NCI-H1436 (cell line): ENCODE data around the gene PDE4B.
"Not testable (repeated sequence)": the region's sequence is repeated elsewhere in the genome, so short reads cannot be mapped to it uniquely, and the experiment has no call there.

ENCODE experiments used
- DNase-seq: peaks from one replicate; lab custom pipeline; 2025; lab: John Stamatoyannopoulos, UW

The PDE4B gene

DNA sequence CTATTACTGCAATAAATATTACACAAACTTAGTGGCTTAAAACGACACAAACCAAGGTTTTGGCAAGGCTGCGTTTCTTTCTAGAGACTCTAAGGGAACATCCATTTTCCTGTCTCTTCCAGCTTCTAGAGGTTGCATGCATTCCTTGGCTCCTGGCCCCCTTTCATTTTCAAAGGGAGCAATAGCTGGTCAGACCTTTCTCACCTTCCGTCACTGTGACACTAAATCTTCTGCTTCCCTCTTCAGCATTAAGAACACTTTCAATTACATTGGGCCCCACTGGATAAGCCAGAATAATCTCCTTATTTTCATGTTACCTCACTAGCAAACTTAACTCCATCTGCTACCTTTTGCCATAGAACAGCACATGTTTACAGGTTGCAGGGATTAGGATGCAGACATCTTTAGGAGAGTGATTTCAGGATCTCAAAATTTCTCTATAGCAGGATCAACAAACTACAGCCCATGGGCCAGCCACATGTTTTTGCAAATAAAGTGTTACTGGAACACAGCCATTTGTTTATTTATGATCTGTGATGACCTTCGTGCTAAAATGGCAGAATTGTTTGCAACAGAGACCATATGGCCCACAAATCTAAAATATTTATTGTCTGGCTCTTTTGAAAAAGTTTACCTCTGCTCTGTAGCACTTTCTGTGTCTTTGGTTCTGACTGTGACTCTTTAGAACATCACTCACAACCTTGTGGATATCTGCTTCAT lies 519.7 kb downstream of the PDE4B start:
- DNase-seq, result no peak

DNA sequence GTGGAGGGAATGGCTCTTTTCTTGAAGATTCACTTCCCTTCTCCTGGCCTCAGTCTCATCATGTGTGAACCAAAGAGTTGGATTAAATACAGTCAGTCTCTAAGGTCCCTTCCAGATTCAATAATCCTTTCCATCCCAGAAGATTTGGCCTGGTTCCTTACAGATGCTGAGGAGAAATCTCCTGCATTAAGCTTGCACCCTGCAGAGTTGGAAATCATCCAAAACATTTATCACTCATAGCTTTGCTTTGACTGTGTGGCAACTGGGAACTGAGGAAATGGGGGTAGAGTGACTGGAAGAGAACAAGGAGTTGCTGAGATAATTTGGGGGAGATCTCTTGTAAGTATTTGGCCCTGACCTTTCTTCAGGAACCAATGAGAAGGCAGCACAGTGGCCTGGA lies 520.7 kb downstream of the PDE4B start:
- no peak for DNase-seq

DNA sequence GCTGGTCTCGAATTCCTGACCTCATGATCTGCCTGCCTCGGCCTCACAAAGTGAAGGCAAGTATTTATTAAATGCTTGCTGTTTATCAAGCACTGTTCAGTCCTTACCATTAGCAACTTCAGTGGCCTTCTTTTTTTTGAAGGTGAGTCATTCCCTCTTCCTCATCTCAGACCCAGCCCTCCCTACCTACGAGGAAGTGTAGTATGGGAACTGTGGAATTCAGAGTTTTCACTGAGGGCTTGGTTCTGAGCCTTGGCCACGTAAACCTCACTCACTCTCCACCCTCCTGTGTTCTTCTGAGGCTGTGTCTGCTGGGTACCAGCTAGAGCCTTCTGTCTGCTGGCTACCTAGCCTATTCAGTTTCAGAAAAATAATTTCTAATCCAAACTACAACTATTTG lies 523.0 kb downstream of the PDE4B start:
- no peak for DNase-seq

DNA sequence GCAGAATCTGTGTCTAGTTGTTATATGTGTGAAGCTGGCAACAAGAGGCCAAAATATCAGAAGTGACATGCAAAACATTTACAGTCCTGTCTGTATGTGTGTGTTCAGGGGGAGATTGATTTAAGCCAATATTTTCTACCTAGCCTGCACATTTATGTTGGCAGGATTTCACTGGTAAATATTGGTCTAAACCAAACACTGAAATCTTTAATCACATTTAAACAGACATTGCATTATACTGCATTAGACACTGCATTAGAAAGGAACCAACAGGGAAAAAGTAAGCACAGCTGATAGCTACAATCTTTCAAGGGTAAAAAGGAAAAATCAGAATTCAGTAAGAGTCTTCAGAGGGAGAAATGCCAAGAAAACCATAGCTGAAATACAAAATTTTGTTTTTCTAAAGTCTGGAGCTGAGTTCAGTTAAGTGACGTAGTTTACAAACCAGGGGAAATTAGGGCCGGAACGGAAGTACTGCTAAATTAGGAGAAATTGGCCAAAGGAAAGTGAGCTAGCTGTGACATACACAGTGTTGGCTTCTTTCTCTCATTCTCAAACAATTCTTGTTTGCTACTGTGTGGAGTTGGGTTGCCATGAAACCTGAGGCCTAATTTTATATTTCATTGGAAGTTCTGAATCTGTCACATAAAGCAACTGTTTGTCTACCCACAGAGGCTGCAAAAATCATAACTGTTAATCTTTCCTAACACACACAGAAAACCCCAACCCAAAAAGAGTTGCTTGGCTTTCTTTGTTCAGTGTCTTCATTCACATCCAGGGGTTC lies 524.0 kb downstream of the PDE4B start:
- DNase-seq, result no peak

DNA sequence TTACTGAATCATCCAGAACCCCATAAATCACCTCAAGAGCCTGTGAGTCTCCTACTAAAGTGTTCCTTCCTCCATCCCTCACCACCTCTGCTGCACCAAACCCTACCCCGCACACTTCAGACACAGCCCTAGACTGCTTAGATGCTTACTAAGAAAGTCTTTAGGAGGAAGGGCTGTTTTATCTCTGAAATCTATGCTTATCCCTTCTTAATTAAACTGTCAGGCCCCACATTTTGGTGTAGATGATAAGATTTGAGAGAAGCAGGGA lies 524.5 kb downstream of the PDE4B start:
- no peak for DNase-seq

DNA sequence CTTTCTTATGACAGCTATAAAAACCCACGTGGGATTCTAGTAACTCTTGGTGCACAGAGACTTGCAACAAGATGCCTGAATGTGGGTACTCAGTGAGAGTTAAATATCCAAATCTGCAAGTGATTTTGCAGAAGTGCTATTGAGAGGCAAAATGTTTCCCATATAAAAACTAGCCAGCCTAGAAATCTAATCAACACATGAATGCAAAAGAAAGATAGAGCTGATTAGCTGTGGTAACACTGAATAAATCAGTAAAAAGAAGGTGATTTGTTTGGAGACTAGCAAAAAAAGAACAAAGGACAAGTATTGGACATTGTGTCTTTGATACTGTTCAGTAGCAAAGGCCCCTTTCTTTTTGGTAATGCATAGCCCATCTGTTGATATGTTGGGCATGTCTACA lies 527.5 kb downstream of the PDE4B start:
- DNase-seq, result no peak

DNA sequence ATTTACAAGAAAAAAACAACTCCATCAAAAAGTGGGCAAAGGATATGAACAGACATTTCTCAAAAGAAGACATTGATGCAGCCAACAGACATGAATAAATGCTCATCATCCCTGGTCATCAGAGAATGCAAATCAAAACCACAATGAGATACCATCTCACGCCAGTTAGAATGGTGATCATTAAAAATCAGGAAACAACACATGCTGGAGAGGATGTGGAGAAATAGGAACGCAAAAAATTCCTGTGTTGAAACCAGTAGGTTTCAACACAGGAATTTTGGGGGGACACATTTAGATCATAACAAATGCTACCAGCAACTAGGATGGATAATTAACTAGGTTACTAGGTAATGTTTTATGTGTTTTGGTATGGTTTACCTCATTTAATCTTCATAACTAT lies 529.8 kb downstream of the PDE4B start:
- not testable (repeated sequence) for DNase-seq

DNA sequence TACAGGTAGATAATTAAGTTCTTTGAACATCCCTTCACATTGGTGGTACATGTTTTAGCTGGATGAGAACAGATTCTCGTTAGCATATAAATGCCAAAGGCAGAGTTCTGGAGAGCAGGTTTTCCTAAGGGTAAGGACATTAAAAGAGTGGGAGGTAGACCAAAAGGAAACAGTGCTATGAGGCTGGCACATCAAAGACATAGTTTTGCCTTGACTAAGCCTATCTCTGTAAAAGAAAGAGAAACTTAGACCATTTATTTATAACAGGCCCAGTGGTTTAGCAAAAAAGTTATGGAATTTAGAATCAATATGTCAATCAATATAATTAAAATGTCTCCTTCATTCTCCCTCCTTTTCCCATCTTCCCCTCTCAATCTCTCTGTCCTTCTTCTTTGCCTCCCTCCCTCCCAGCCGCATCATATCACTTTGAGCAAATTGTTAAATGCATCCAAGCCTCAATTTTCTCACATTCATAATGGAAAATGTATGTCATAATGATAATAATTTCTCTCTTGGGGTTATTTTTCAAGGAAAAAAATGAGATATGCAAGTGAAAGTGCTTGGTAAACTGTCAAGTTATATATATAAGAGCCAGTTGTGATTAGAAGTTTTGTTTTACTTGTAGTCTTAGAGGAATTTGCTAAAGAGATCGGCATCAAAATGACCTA lies 531.4 kb downstream of the PDE4B start:
- DNase-seq, result no peak

DNA sequence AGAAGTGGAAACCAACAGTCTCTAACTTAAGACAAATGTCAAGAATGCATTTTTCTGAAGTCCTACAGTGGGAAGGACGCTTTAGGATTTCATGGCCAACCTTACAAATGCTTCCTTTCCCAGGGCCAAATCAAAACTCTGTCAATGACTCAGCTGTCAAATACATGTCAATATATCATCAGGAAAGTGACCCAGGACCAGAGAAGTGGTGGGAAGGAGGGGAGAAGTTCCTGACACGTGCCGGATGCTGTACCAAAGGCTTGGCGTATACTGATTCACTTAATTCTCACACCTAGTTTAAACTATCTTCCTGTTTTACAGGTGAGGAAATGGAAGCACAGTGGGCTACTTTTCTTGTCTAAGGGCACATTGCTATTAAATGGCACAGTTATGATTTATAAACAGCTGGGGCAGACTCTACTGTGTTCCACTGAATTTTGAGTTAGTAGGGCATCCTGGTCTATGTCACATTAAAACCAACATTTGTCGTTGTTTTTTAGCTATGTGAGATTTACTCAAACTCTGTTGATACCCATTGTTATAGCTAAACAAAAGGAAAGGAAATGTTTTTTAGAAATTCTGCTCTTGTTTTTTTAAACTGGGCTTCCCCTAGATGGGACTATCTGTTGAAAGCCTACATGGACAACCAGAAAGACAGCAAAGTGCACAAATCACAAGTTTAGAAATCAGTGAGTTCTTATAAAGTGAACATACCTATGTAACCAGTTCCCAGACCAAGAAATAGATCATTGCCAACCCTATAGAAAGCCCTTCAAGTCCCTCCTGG lies 533.1 kb downstream of the PDE4B start:
- DNase-seq, result no peak

DNA sequence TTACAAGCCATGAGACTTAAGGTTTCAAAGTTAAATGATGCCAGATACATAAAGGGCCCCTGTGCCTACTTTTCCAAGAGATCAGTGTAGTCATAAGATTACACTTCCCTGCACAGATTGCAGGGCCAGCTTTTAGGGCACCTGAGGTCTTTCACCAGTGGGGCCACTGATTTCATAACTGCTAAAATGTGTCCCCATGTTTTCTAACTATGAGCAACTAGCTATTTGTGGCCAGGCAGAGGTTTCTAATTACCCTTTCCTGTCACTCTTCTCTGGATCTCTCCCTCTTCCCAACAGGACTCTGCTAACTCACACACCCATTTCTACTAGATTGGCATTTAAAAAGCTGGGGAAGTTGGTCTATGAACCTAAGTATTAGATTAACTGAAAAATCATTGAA lies 534.2 kb downstream of the PDE4B start:
- DNase-seq, result no peak

DNA sequence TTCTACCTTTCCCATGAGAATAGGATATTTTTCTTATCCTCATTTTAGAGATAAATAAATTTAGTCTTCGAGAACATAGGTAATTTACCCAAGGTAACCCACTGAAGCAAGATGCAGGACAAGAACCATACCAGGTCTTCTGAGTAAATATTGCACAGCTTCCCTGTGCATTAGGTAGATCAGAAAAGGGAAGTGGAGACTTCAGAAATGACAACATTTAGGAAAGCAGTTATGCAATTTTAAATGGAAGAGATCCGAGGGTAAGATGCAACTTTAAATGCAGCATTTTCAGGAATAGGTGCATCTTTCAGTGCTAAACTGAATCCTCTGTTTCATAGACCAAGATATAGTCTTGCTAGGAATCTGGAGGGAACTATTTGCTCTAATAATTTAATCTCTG lies 534.9 kb downstream of the PDE4B start:
- DNase-seq, result no peak

DNA sequence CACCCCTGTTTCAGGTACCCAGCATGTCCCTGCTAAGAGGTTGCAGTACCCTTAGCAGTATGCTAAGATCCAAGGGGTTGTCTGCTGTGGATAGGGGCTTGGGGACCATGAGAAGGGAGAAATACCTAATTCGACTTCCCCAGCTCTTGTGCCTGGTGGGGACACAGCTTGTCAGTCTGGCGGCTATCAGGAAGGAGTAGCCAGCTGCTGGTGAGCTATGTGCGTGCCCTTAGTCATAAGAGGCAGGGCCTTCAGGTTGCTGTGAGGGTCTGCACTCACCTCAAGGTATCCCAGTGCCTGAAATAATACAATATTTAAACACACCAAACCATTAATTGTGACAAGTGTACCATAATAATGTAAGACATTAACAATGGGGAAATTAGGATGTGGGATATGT lies 536.2 kb downstream of the PDE4B start:
- DNase-seq, result no peak

DNA sequence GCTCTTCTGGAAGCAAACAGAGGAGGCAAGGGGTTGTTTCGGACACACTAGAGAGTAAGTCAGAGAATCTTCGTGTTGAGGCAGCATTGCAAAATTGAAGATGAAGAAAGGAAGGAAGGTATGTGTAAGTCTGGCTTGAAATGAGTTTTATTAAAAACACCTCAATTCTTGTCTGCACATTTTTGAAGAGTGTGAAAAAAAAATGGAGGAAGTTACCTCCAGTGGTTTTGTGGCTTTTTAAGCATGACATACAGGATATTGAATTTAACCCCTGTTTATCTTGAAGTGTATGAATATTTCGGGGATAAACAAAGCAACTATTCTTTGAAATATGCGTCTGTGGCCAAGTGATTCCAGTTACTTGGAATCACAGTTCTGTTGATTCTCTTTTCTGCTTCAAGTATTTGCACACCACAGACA lies 538.0 kb downstream of the PDE4B start:
- DNase-seq, result no peak

DNA sequence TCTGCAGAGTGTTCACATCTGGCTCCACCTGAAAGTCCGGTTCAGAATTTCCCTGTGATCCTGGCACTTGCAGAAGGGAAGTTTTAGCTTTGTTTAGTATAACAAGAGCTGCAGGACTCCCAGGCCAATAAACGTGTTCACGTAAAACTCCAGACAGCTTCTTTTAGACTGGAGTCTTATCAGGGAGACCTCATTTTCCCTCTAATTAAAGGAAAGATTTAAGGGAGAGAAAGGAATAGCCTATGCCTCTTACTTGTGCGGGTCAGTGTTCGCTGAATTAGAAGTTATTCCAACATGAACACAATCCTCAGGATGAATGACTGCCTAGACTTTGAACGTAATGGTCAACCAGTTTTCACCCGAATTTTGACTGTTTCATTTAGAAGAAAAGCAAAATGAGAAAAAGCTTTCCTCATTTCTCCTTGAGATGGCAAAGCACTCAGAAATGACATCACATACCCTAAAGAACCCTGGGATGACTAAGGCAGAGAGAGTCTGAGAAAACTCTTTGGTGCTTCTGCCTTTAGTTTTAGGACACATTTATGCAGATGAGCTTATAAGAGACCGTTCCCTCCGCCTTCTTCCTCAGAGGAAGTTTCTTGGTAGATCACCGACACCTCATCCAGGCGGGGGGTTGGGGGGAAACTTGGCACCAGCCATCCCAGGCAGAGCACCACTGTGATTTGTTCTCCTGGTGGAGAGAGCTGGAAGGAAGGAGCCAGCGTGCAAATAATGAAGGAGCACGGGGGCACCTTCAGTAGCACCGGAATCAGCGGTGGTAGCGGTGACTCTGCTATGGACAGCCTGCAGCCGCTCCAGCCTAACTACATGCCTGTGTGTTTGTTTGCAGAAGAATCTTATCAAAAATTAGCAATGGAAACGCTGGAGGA lies 539.2 kb downstream of the PDE4B start:
- DNase-seq, result no peak

DNA sequence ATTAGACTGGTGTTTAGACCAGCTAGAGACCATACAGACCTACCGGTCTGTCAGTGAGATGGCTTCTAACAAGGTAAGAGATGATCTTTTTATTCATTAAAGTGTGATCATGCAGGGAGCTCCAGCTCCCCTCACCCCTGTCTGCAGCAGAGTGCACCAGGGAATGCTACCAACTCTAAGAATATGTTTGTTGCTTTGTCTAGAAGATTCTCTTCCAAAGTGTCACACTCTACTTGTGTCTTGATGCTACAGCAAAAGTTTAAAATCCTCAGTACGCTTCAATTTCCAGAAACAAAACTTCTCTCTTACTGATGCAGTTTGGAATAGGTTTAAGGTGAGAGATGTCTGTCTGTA lies 539.8 kb downstream of the PDE4B start:
- no peak for DNase-seq

DNA sequence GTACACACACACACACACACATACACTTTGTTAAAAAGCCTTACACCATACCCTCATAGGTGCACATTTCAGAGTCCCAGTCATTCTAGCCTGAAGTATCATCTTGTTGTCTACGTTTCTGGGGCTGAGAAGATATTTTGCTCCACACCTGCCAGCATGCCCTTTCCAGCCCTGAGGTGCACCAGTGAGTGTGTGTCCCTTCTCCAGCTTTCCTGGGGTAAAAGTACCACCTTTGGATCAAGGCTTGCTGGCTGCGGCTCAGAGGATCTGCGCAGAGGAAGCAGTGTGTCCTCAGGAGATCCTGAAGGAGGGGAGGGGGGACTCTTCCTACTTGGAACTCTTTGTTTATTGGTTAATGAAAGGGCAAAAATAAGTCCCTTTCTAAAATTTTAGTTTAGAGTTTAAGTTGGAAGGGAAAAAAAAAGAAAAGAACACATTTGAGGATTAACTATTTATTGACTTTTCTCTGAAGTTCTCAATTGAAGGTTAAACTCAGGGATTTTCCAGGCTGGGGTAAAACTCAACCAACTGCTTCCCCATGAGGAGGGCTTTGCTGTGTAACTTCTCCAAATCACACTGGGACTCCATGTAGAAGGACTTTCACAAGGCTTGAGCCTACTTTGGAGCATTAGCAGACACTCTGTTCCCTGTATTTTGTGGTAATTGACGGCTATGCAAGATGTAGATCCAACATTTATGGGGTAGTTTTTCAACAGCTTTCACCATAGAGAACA lies 540.9 kb downstream of the PDE4B start:
- DNase-seq, result no peak

DNA sequence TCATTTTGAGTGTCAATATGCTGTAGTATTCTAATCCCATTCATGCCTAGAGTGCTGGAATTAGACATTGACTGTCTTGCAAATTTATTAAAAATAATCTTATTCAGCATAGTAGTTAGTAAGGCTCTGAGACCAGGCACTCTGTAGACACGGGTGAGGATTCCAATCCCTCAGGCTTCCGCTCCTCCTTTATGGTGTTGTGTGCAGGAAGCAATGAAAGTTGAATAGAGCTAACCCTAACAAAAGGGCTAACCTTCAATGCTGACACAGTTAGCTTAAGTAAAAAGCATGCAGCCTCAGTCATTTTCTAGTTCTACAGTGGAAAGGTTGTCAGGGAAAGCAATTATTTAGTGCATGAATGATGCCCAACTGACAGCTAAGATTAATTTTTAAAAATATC lies 541.6 kb downstream of the PDE4B start:
- no peak for DNase-seq

DNA sequence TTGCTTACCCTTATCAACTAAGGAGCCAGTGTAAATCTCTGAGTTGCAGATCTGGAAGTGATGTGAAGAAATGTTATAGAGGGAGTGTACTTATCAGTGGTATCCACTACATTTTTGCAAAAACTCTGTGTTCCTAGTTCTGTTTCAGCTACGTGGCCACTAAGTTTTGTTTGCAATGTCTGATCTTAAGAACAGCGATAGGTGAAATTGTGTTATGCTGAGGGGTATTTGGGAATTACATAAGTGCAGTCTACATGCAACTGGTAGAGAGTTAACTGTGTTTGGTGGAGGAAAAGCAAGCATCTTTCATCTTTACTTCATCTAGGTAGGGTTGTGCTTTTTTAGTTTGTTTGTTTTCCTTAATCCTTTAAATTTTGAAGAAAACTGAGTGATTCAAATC lies 542.4 kb downstream of the PDE4B start:
- no peak for DNase-seq

DNA sequence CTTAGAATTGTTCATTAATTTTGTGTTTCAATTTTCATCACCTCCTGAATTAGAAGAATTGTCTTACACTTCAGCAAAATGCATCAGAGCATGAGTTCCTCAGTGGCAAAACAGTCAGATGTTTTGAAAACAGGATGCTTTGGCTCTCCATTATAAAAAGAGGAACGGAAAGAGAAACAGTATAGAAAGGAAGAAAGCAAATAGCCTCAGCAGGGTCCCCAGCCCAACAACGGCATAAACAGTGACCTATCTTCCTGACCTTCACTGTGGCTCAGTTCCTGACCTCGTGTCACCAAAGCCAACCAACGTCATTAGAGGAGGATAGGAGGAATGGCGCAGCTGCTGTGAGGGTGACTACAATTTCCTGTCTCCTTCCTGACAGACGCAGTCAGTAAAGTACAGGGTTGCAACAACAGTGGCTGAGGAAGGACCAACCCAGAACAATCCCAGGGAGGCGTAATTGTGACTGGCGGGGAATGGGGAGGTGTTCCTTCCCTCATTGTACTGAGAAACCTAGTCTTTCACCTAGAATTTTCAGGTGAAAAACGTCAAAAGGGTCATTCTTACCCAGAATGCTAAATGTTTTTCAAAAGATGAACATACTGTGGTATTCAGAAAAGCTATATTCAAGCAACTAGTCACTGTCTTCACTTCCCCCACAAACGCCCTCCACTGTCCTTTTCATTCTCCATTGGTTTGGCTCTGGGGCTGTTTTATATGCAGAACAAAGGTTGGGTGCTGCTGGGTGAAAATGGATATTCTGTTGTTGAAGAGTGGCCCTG lies 543.4 kb downstream of the PDE4B start:
- no peak for DNase-seq

DNA sequence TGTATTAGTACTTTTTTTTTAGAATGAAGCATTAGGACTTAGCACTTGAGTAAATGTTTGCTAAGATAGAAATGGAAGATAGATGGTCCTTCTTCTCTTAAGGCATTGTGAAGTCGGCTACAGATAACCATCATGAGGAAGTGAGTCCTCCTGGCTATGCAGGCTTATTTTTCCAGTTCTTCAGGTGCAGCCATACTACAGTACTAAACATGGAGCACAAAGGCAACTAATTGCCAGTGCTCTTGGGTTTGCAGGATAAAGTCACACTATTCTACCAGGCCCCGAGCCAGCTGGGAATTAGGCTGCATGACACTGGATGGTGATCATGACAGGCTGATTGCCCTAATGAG lies 543.9 kb downstream of the PDE4B start:
- no peak for DNase-seq
